Upper lobe of right lung (tissue), 1 donor: Measurements from ENCODE around the gene CHCHD6. TPM values are rescaled to one million over a fixed set of nuclear protein-coding genes. Genes with fewer than 3 reads are reported as not detected.

Experiments
- ATAC-seq: fragments of 200-7000 bp; cut with Tn5 transposase; one replicate; pipeline ENCODE4 v1.9.1; 2020; ENCODE audit warnings: mild to moderate bottlenecking, moderate library complexity
- DNase-seq: peaks from one replicate; pipeline ENCODE4 v3.0.0-alpha.2; 2020
- H3K27ac ChIP-seq: fragments of 200-600 bp; one replicate; pipeline ENCODE4 v1.8.0; 2022
- H3K27me3 ChIP-seq: fragments of 200-600 bp; one replicate; pipeline ENCODE4 v1.8.0; 2022; ENCODE audit warnings: mild to moderate bottlenecking
- H3K36me3 ChIP-seq: fragments of 200-600 bp; one replicate; pipeline ENCODE4 v1.8.0; 2022
- H3K4me1 ChIP-seq: fragments of 200-600 bp; one replicate; pipeline ENCODE4 v1.8.0; 2022
- H3K4me3 ChIP-seq: fragments of 200-600 bp; one replicate; pipeline ENCODE4 v1.8.0; 2022; ENCODE audit warnings: mild to moderate bottlenecking
- H3K9me3 ChIP-seq: fragments of 200-600 bp; one replicate; pipeline ENCODE4 v1.8.0; 2022
- intact Hi-C: fragments of 100-400 bp; cut with DNase I; formaldehyde crosslinking; loops from one replicate; pipeline ENCODE4 v1.11.0; 2022
- total RNA-seq: library from RNA; stranded (reverse); fragmentation: NEBNext Ultra II Directional; extraction: Animal tissue kit (Norgen Biotek cat#: 25700); gene quantifications from one replicate; pipeline ENCODE4 v1.2.1, GENCODE V29; 2021
- TF ChIP-seq, protein P1 (sequence below): fragments of 200-600 bp; IDR thresholded peaks from one replicate; pipeline ENCODE4 v1.8.0; 2022; ENCODE audit warnings: antibody characterized with exemption
- donor health status: DM: no; HTN: yes; CAD: no; lungs with severe emphysema.

CHCHD6 gene
- total RNA-seq, 1 donor from 2014 or later, result 17.1 TPM

DNA sequence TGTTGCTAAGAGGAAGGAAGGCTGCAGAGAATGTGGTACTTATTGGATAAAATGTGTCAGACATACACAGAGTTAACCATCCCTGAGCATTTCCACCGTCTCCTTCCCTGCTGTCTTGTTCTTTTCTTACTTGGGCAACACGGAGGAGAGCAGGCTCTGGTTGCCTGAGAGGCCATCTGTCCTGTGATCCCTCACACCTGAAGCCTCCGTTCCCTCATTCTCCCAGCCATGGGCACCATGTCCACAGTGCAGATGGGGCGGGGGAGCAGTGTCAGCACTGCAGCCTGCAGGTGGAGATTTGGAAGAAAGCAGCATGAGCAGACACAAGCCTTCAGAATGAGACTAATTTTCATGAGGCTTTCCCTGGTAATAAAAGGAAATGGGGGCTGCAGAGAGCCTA, 133.7 kb downstream of the CHCHD6 start:
- TF ChIP-seq, protein P1, sequence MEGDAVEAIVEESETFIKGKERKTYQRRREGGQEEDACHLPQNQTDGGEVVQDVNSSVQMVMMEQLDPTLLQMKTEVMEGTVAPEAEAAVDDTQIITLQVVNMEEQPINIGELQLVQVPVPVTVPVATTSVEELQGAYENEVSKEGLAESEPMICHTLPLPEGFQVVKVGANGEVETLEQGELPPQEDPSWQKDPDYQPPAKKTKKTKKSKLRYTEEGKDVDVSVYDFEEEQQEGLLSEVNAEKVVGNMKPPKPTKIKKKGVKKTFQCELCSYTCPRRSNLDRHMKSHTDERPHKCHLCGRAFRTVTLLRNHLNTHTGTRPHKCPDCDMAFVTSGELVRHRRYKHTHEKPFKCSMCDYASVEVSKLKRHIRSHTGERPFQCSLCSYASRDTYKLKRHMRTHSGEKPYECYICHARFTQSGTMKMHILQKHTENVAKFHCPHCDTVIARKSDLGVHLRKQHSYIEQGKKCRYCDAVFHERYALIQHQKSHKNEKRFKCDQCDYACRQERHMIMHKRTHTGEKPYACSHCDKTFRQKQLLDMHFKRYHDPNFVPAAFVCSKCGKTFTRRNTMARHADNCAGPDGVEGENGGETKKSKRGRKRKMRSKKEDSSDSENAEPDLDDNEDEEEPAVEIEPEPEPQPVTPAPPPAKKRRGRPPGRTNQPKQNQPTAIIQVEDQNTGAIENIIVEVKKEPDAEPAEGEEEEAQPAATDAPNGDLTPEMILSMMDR, result no peak
- intact Hi-C loops, result no loop called here
- Histone ChIP-seq H3K4me3 (no peak overlapping the region), H3K27me3 (no peaks in the 10 kb centered on the region), H3K27ac (no peak overlapping the region), H3K9me3 (no peaks in the 10 kb centered on the region), H3K36me3 (no peaks in the 10 kb centered on the region), H3K4me1 (no peaks in the 10 kb centered on the region)
- no peak for DNase-seq
- ATAC-seq, result no peak

DNA sequence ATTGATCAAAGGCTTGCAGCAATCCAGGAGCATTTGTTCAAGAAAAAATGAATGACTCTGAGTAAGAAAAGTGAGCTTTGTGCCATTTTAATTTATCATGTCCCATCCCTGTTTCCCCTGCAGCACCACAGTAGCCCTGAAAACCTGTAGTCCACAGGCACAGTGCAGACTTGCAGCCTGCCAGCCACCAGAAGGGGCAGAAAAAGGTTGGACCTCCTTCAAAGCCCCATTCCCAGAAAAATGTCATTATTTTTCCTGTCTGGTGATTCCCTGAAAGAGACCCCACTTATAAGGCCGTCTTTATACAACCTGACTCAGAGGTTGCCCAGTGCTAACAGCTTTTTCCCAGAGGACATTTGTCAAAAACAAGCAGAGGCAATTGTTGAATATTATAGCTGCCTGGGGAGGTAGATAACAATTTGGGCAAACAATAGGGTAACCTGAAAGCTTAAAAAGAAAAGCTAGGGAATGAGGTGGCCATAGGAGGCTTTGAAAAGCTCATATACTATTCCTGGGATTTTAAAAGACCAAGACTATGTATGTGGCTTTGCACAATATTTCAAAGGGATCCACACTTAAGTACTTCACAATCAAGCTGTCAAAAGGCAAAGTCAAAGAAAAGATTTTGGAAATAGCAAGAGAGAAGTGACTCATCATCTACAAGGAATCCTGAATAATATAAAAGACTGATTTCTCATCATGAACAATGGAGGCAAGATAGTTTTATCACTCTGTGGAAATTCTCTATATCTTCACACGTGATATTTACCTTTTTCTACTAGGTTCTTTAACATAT, 142.1 kb downstream of the CHCHD6 start:
- no peaks in the 10 kb centered on the region for H3K27me3 ChIP-seq
- no peak overlapping the region for H3K4me3 ChIP-seq
- no peaks in the 10 kb centered on the region for H3K36me3 ChIP-seq
- no peak for ATAC-seq
- intact Hi-C loops, result no loop called here
- H3K9me3 ChIP-seq, result no peaks in the 10 kb centered on the region
- DNase-seq, result no peak
- TF ChIP-seq, protein P1, result no peak
- peaks cover 8% of the 10 kb centered on the region for H3K4me1 ChIP-seq
- no peak overlapping the region for H3K27ac ChIP-seq

DNA sequence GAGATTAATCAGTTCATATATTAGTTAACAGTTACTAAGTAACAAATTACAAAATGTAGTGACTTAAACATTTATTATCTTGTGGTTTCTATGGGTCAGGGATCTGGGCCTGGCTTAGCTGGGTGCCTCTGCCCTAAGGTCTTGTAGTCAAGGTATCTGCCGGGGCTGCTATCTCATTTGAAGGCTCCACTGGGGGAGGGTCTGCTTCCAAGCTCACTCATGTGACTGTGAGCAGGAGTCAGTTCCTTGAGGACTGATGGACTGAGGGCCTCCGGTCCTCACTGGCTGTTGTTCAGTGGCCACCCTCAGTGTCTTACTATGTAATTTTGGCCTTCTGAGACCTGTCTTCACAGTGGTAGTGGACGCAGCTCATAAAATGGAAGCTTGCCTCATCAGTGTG, 143.0 kb downstream of the CHCHD6 start:
- no peak overlapping the region for H3K27ac ChIP-seq
- ATAC-seq (no peak), DNase-seq (peak; percentile 20)
- no peaks in the 10 kb centered on the region for H3K27me3 ChIP-seq
- H3K36me3 ChIP-seq, result no peaks in the 10 kb centered on the region
- no peaks in the 10 kb centered on the region for H3K9me3 ChIP-seq
- intact Hi-C loops, result no loop called here
- no peak overlapping the region for H3K4me3 ChIP-seq
- TF ChIP-seq, protein P1, result no peak
- H3K4me1 ChIP-seq, result peaks cover 10% of the 10 kb centered on the region

DNA sequence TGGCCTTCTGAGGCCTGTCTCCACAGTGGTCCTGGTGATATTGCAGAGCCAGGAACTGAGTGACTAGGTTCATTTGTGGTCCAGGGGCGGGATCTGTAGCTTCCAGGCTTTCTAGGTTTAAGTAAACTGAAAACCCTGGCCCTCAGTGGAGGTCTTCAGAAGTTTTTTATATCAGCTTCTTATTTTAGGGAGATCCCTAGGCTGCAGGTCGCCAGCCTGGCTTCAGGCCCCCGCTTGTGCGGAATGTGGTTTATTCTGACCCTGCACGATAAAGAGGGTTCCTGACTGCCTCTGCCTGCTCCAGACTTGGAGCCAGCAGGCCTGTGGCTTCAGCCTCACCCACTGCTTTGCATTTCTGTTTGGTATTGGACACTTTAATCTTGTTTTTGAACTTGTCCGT, 145.0 kb downstream of the CHCHD6 start:
- peaks cover 10% of the 10 kb centered on the region for H3K4me1 ChIP-seq
- intact Hi-C loops, result no loop called here
- H3K27me3 ChIP-seq, result no peaks in the 10 kb centered on the region
- no peak overlapping the region for H3K4me3 ChIP-seq
- TF ChIP-seq, protein P1, result no peak
- peak; percentile 35 for DNase-seq
- H3K9me3 ChIP-seq, result no peaks in the 10 kb centered on the region
- ATAC-seq, result no peak
- H3K27ac ChIP-seq, result no peak overlapping the region
- H3K36me3 ChIP-seq, result no peaks in the 10 kb centered on the region

DNA sequence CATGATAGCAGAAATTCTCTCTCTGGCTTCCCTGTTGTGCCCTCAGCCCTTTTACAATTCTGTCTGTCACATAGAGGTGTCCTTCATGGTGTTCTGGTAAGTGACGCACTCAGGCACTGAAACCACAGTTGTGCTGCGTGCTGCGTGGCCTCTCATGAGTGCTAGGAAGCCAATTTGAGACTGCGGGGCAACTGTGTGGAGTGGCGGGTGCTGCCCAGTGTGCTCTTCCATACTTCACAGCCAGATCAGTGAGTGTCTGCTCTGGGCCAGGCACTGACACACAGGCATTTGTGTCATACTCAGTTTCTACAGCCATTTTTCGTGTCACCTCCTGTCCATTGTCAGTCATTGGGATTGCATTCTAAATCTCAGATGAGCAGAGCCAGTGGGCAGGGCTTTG, 145.7 kb downstream of the CHCHD6 start:
- ATAC-seq (no peak), DNase-seq (peak; percentile 11)
- no peak overlapping the region for H3K4me3 ChIP-seq
- TF ChIP-seq, protein P1, result no peak
- H3K36me3 ChIP-seq, result no peaks in the 10 kb centered on the region
- no peak overlapping the region for H3K27ac ChIP-seq
- H3K27me3 ChIP-seq, result no peaks in the 10 kb centered on the region
- intact Hi-C loops, result no loop called here
- H3K9me3 ChIP-seq, result no peaks in the 10 kb centered on the region
- peaks cover 10% of the 10 kb centered on the region for H3K4me1 ChIP-seq
